VCaP (cell line): ENCODE data around the gene FUBP3.
A peak's percentile ranks its signal among the peaks of the same experiment; 100 is the strongest.

ENCODE experiments used
- H3K27ac ChIP-seq: fragments of 450-650 bp; 2 replicates; pipeline ENCODE4 v1.5.1; 2017
- CTCF ChIP-seq: fragments of 450-650 bp; conservative IDR thresholded peaks from 2 replicates; pipeline ENCODE4 v1.5.1; 2017; ENCODE audit warnings: mild to moderate bottlenecking, moderate library complexity

Gene FUBP3

GRCh38 chr9:130579738-130580463 is 524 bp downstream of the FUBP3 start:
- H3K27ac ChIP-seq: peak overlapping the region; percentile 90
- TF ChIP-seq CTCF: no peak

- TF ChIP-seq CTCF: no peak
- H3K27ac ChIP-seq: no peak overlapping the region
These were observed 2.4 kb downstream of the FUBP3 start for GRCh38 chr9:130581766-130582165.

GRCh38 chr9:130583271-130583670 is 3.9 kb downstream of the FUBP3 start:
- TF ChIP-seq CTCF: no peak
- no peak overlapping the region for H3K27ac ChIP-seq

GRCh38 chr9:130587921-130588320 is 8.5 kb downstream of the FUBP3 start:
- no peak for TF ChIP-seq CTCF
- no peak overlapping the region for H3K27ac ChIP-seq

GRCh38 chr9:130588416-130588815 is 9.0 kb downstream of the FUBP3 start:
- H3K27ac ChIP-seq: no peak overlapping the region
- TF ChIP-seq CTCF: no peak

GRCh38 chr9:130589754-130590153 is 10.4 kb downstream of the FUBP3 start:
- H3K27ac ChIP-seq: no peak overlapping the region
- TF ChIP-seq CTCF: no peak

GRCh38 chr9:130590305-130590704 is 10.9 kb downstream of the FUBP3 start:
- no peak overlapping the region for H3K27ac ChIP-seq
- TF ChIP-seq CTCF: no peak
